ENCODE data around the gene GAPDHS. TPM values are rescaled to one million over a fixed set of nuclear protein-coding genes. Genes with fewer than 3 reads are reported as not detected.

The GAPDHS gene
- not detected for total RNA-seq

DNA sequence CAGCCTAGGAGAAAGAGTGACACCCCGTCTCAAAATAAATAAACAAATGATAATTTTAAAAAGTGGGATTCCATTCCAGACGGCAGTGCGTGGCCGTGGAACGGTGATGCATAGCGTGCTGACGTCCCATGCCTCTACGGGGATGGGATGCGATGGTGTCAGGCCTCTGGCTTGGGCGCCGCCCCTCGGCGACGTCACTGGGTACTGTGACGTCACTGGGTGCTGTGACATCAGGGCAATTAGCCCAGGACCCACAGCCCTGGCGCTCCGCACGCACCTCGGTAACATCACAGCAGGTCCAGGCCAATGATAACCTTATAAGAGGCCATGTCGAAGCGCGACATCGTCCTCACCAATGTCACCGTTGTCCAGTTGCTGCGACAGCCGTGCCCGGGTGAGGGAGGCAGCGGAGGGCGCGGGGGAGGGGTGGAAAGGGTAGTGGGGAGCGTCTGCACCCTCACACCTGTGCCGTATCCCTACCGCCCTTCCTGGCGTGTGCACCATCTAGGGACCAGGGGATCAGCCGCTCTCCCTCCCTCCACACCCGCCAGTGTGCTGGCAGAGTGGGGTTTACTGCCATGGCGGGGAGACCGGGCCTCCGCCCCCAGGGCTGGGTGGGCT, at the start of gene GAPDHS:
GAPDHS (plus strand) TSS at position 256 of the 621 bp plus-strand sequence; CDS start at position 328, 72 bp downstream.
- Mint-ChIP-seq H3K9me3 (no peaks in the 10 kb centered on the region), H3K36me3 (no peaks in the 10 kb centered on the region), H3K27ac (peak within 1 kb of the TSS; percentile 83), H3K4me3 (peak within 1 kb of the TSS; percentile 79), H3K4me1 (peaks cover 17% of the 10 kb centered on the region), H3K27me3 (peaks cover 27% of the 10 kb centered on the region)
- DNase-seq (no peak), ATAC-seq (ENCODE audit: low read depth) (no peak)
- POLR2A ChIA-PET = interaction anchor here (0.5 to 1.4 kb wide), 4 partner anchors 25 to 110 kb away, joined by 3 to 5 read pairs (median 4); partner anchors contain the start of gene HAUS5

DNA sequence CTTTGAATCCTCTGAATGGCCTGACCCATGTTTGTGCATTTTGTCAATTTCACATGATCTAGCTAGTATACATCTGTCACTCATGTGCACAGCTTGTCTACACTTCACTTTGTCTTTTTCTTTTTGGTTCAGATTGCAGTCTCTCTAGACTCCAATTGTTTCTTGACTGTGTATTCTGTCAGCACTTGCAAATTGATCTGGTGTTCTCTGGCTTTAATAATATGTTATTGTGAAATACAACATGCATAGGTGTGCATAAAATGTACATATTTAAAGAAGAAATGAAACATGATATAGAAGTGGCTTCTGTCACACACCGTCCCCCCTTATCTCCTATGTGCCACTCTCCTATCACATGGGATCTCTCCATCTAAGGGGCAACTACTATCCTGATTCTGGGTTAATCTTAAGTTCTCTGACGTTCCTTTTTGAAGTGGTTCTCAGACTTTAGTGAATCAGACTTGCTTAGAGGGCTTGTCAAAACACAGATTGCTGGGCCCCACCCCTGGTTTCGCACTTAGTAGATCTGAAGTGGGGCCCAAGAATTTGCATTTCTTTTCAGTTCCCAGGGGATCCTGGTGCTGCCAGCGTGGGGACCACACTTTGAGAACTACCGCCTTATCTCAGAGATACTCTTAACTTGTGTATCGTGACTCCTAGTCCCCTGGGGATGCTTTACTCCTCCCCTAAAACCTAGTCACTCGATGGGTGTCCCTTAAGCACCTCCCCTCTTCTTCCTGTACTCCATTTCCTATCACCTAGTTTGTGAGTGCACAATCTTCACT, 48.8 kb upstream of the GAPDHS start:
- no peak for ATAC-seq (ENCODE audit: low read depth)
- no peaks in the 10 kb centered on the region for H3K9me3 Mint-ChIP-seq
- no peaks in the 10 kb centered on the region for H3K36me3 Mint-ChIP-seq
- POLR2A ChIA-PET = no interaction called here
- peaks cover 14% of the 10 kb centered on the region for H3K27me3 Mint-ChIP-seq
- peaks cover 2% of the 10 kb centered on the region for H3K4me1 Mint-ChIP-seq
- no peak overlapping the region for H3K4me3 Mint-ChIP-seq
- no peak overlapping the region for H3K27ac Mint-ChIP-seq
- DNase-seq = no peak

DNA sequence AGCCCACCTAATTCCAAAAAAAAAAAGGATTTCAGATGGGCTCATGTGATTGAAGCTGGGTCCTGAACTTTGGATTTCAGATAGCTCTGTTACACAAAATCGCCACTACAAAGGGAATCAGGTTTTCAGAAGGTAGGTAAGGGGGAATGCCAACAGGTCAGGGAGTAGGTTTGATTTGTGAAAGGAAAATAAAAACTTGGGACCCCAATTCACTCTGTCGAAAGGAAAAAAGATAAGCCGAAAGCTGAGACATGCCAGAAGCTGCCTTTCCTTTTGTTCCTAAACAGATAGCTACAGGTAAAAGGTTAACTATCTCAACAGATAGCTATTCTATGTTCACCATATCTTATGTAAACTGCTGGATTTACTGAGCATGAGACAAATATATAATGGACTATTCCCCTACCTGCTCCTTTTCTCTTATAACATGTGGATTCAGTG, 47.0 kb upstream of the GAPDHS start:
- DNase-seq (no peak), ATAC-seq (ENCODE audit: low read depth) (no peak)
- Mint-ChIP-seq H3K27me3 (peaks cover 16% of the 10 kb centered on the region), H3K36me3 (no peaks in the 10 kb centered on the region), H3K27ac (no peak overlapping the region), H3K4me1 (peaks cover 2% of the 10 kb centered on the region), H3K4me3 (no peak overlapping the region), H3K9me3 (no peaks in the 10 kb centered on the region)
- POLR2A ChIA-PET = no interaction called here

DNA sequence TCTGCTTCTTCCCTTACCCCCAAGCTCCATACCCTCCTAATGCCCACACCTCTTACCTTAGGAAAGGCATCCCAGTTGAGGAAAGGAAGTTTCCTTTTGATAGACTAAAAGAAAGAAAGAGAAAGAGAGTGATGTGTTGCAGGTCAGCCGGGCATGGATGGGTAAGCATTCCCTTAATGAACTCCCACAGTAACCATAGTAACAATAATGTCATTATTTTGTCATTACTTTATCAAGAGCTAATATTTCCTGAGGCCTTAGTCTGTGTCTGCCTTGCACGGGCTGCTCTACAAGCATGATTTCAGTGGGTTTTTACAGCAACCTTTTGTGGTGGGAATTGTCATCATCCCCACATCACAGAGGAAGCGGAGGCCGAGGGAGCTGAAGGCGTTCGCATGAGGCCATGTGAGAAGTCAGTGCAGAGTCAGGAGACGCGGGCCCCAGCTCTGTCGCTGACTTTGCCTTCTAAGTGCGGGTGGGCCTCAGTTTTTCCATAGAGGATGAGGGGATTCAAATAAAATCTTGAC, 45.5 kb upstream of the GAPDHS start:
- Mint-ChIP-seq H3K36me3 (no peaks in the 10 kb centered on the region), H3K27me3 (peaks cover 15% of the 10 kb centered on the region), H3K9me3 (no peaks in the 10 kb centered on the region), H3K4me1 (peaks cover 2% of the 10 kb centered on the region), H3K4me3 (no peak overlapping the region), H3K27ac (no peak overlapping the region)
- ATAC-seq (ENCODE audit: low read depth) (no peak), DNase-seq (no peak)
- POLR2A ChIA-PET = no interaction called here

DNA sequence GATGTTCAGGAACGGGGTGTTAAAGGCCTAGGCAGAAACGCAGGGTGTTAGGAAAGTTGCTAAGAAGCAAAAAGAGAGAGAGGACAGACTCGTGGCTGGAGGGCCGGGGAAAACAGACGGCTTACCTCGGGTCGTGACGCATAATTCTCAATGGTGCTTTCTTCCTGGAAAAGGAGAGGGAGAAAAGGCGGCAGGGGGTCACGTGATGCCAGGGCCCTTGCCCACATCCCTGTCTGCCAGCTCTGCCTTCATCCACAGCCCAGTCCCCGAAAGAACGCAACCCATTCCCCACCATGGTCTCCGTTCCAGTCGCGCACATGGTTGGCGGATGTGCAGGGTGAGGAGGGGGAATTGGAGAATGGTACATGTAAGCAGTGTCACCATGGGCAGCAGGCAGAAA, 44.6 kb upstream of the GAPDHS start:
- ATAC-seq (ENCODE audit: low read depth) = no peak

DNA sequence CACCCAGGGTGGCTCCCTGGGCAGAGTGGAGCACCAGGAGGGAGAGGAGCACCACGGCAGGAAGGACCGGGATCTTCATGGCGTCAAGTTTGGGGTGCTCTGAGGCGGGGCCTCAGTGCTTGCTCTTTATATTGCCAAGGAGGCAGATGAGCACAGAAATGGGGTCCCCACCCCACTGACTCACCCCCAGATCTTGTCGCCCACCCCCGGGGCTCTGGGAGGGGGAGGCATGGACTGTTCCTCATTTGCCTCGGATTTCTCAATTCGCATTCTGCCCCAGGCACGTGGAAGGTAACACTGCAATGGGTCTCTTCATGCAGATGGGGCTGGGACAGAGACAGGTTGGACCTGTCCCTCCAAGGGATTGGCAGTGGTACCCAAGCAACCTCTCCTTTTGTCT, 42.9 kb upstream of the GAPDHS start, which contains the start of gene KRTDAP:
KRTDAP (minus strand) TSS at position 101 of the 400 bp plus-strand sequence; CDS start at position 79, 22 bp downstream.
- peaks cover 2% of the 10 kb centered on the region for H3K4me1 Mint-ChIP-seq
- H3K27me3 Mint-ChIP-seq = peaks cover 26% of the 10 kb centered on the region
- ATAC-seq (ENCODE audit: low read depth) (no peak), DNase-seq (no peak)
- POLR2A ChIA-PET = no interaction called here
- no peak within 1 kb of the TSS for H3K4me3 Mint-ChIP-seq
- no peak within 1 kb of the TSS for H3K27ac Mint-ChIP-seq
- H3K9me3 Mint-ChIP-seq = no peaks in the 10 kb centered on the region
- H3K36me3 Mint-ChIP-seq = no peaks in the 10 kb centered on the region

More for the DNA sequence above, 44.6 kb upstream of the GAPDHS start:
- H3K4me3 Mint-ChIP-seq = no peak overlapping the region
- no peak for DNase-seq
- POLR2A ChIA-PET = no interaction called here
- H3K4me1 Mint-ChIP-seq = peaks cover 2% of the 10 kb centered on the region
- peaks cover 21% of the 10 kb centered on the region for H3K27me3 Mint-ChIP-seq
- no peak overlapping the region for H3K27ac Mint-ChIP-seq
- H3K36me3 Mint-ChIP-seq = no peaks in the 10 kb centered on the region
- no peaks in the 10 kb centered on the region for H3K9me3 Mint-ChIP-seq

DNA sequence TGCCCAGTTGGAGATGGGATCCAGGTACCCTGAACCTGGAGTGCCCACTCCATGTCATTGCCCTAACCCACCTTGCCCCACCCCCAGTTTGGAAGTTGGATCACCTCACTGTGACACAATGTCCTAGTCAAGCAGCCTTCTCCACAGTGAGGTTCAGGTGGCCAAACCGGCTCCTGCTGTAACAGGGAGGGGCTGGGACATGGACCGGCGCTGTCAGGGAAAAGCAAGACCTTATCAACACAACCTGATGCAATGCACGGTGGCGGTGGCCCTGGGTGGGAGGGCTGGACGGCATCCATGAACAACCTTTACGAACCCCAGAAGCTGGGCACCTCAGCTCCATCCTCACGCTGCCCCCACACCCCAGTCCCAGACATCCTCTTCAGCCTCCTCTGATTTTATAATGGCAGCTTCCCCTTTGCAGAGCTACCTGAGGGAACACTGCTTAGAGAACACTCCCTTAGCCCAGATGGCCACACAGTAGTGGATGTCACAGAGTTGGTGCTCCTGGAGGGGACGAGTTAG, 41.4 kb upstream of the GAPDHS start:
- H3K36me3 Mint-ChIP-seq = no peaks in the 10 kb centered on the region
- H3K27me3 Mint-ChIP-seq = peaks cover 20% of the 10 kb centered on the region
- no peak overlapping the region for H3K4me3 Mint-ChIP-seq
- no peaks in the 10 kb centered on the region for H3K9me3 Mint-ChIP-seq
- POLR2A ChIA-PET = no interaction called here
- peaks cover 2% of the 10 kb centered on the region for H3K4me1 Mint-ChIP-seq
- DNase-seq = no peak
- no peak for ATAC-seq (ENCODE audit: low read depth)
- H3K27ac Mint-ChIP-seq = no peak overlapping the region

DNA sequence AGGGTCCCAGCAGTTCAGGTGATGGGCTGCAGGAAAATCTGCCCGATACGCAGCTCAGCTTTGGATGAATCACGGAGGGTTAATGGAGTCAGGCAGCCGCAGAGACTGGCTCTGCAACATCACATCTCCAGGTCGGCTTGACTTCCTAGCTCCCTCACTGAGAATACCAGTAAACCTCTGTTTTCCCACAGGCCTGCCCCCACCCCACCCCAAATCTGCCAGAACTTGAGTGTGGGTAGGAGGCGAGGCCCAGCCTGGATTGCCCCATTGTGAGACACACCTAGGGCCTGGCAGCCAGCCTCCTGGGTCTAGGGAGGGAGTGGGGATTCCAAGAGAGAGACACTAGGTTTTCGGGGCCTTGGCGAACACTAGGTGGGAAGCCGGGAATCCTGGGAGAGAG, 39.3 kb upstream of the GAPDHS start:
- DNase-seq = no peak
- peaks cover 2% of the 10 kb centered on the region for H3K4me1 Mint-ChIP-seq
- no peak overlapping the region for H3K27ac Mint-ChIP-seq
- no peak for ATAC-seq (ENCODE audit: low read depth)
- POLR2A ChIA-PET = no interaction called here
- H3K27me3 Mint-ChIP-seq = peaks cover 17% of the 10 kb centered on the region
- no peaks in the 10 kb centered on the region for H3K9me3 Mint-ChIP-seq
- H3K36me3 Mint-ChIP-seq = no peaks in the 10 kb centered on the region
- H3K4me3 Mint-ChIP-seq = no peak overlapping the region

DNA sequence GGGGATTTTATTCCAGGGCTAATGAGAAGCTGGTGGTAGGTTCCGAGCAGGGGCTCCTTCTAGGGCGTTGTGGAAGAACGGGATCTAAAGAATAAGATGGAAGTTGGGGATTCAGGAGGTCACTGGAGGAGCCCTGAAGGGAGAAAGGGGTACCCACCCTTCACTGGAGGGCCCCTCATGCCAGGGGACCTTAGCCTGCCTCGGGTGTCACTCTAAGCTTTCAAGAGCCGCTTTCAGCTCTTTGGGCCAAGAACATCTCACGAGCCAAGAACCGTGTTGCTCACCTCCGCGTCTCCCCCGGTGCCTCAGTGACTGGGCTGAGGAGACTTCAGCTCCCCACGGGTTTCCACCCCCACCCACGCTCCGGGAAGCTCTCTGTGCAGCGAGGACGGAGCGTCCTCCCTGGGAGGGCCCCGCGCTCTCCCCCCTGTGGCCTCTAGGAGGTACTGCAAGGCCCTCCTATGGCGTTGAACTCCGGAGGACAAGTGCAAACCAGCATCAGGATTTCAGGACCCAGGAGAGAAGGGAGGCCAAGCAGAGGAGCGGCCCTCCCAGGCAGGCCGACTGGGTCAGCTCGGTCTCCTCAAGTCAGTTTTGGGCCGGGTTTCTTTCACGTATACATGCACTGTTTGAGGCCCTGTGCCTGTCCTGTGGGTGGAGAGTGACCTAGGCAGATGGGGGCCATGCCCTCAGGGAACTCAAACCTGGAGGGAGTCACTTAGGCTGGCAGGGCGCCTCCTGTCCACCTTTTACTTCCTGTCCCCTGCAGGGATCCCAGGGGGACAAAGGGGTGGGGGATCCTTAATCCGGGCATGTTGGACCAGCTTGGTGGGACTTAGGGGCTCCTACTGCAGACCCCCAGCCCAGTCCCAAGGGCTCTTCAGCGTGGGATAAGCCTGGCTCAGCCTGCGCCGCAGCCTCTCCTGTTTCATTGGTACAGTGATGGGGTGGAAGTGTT, 37.9 kb upstream of the GAPDHS start:
- POLR2A ChIA-PET = interaction anchor here (0.6 kb wide), 1 partner anchor 415 kb away, joined by 3 read pairs; no protein-coding TSS in a partner anchor

DNA sequence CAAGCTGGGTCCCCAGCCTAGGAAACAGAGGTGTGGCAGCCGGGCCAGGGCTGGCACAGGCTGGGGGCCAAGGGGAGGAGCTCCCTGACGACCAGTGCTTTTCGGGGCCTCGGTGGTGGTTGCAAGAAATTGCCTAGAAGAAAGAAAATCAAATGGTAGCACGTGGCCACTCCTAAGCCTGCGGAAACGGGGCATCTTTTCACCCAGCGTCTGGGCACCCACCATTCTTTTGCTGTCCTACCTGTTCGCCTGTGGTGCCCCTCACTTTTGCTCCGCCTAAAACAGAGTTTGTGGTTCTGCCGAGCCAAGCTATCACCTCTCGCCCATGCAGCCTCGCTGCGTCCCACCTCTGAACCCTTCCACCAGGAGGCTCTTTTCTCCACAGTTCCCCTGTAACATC, 35.9 kb upstream of the GAPDHS start:
- Mint-ChIP-seq H3K36me3 (no peaks in the 10 kb centered on the region), H3K9me3 (no peaks in the 10 kb centered on the region), H3K27ac (no peak overlapping the region), H3K4me1 (peaks cover 5% of the 10 kb centered on the region), H3K27me3 (peaks cover 19% of the 10 kb centered on the region), H3K4me3 (no peak overlapping the region)
- no peak for ATAC-seq (ENCODE audit: low read depth)
- no peak for DNase-seq
- POLR2A ChIA-PET = no interaction called here

More for the DNA sequence above, 37.9 kb upstream of the GAPDHS start:
- Mint-ChIP-seq H3K4me3 (peak overlapping the region; percentile 37), H3K27me3 (peaks cover 19% of the 10 kb centered on the region), H3K27ac (no peak overlapping the region), H3K9me3 (no peaks in the 10 kb centered on the region), H3K36me3 (no peaks in the 10 kb centered on the region), H3K4me1 (peaks cover 2% of the 10 kb centered on the region)
- peak; percentile 73 for DNase-seq
- peak; percentile 85 for ATAC-seq (ENCODE audit: low read depth)

DNA sequence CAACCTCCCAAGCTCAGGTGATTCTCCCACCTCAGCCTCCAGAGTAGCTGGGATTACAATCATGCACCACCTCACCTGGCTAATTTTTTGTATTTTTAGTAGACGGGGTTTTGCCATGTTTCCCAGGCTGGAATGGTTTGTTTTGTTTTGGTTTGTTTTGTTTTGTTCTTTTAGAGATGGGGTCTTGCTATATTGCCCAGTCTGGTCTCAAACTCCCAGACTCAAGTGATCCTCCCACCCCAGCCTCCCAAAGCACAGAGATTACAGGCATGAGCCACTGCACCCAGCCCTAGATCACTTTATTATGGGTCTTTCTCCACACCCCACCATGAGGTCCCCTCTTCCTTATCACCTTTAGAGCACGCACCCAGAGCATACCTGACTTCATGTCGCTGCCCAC, 35.0 kb upstream of the GAPDHS start:
- Mint-ChIP-seq H3K4me1 (peaks cover 5% of the 10 kb centered on the region), H3K9me3 (no peaks in the 10 kb centered on the region), H3K4me3 (no peak overlapping the region), H3K27me3 (peaks cover 15% of the 10 kb centered on the region), H3K36me3 (no peaks in the 10 kb centered on the region), H3K27ac (no peak overlapping the region)
- ATAC-seq (ENCODE audit: low read depth) = no peak
- POLR2A ChIA-PET = no interaction called here
- DNase-seq = no peak

DNA sequence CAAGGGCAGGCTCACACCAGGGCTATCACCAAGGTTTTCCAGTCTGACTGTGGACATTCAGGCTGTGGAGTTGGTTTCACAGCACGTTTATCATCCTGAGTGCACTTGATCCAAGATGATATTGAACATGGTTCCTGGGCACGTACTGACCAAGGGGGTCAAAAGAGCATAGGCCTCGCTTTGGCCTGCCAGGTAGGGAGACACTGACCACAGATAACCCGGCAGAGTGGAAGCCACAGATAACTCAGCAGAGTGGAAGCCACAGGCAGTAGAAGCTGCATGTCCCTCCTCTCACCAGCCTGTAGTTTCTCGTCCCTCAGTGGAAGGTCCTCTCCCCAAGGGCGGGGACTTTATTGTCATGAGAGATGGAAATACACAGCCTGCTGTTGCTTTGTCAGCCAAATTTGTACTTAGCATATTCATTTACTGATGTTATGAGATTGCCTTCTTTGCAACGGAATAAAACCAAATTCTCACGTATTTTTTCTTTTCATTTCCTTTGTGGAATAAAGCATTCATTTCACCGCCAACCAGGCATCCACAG, 34.2 kb upstream of the GAPDHS start:
- H3K27ac Mint-ChIP-seq = no peak overlapping the region
- POLR2A ChIA-PET = no interaction called here
- DNase-seq (no peak), ATAC-seq (ENCODE audit: low read depth) (no peak)
- peaks cover 5% of the 10 kb centered on the region for H3K4me1 Mint-ChIP-seq
- peaks cover 8% of the 10 kb centered on the region for H3K27me3 Mint-ChIP-seq
- H3K36me3 Mint-ChIP-seq = no peaks in the 10 kb centered on the region
- no peak overlapping the region for H3K4me3 Mint-ChIP-seq
- no peaks in the 10 kb centered on the region for H3K9me3 Mint-ChIP-seq
